AML-193 (cell line): ENCODE results near the gene AMFR.

Experiments used
- DNase-seq, 2 experiments: peaks; one replicate each; lab custom pipeline; 2025; lab: John Stamatoyannopoulos, UW

Gene AMFR

DNA sequence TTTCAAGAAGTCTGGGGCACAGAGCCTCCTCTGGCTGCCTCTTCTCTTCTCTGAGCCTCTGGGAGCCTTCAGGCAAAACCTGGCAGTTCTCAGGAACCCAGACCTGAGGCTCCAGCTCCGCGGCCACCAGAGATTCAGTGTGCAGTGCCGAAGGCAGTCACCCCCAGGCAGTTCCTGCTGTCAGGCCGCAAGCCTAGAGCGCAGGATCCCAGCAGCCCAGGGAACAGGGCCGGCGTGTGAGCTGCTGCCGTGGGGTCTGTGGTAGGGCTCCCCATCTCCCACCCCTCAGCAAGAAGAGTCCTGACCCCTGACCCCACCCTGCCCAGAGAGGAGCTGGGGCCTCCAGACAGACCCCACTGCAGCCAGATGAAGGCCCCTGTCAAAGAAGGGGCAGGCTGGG, 78.2 kb downstream of the AMFR start:
- no peak for DNase-seq

DNA sequence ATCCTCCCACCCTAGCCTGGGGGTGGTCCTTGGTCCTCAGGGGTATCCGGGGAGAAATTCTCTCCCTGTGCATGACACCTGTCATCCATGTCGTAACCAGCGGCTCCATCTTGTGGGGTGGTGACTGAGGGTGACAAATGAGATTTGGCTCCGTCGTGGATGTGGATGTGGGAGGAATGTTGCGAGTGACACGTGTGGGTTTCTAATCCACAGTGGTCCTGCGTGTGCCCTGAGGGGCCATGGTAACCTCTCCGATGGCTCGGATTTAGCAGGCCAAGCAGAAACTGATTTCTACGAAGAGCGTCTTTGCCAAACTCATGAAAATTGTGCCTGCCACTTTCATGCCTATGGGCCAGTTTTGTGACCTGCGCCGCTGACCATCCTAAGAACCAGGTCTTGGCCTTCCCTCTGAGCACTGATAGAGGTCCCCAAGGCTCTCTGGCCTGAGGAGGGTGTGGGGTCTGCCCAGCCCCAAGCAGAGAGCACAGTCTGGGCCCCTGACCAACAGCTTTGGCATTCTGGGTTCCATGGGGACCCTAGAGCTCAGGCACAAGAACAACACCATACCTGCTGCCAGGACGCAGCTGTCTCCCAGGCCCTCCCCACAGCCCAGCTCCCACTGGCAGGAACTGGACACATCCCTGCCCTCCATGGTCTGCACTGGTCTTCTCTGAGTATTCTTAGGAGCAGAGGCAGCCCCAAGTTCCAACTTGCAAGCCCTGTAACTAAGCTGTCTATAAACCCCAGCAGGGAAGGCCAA, 79.0 kb downstream of the AMFR start:
- no peak for DNase-seq

DNA sequence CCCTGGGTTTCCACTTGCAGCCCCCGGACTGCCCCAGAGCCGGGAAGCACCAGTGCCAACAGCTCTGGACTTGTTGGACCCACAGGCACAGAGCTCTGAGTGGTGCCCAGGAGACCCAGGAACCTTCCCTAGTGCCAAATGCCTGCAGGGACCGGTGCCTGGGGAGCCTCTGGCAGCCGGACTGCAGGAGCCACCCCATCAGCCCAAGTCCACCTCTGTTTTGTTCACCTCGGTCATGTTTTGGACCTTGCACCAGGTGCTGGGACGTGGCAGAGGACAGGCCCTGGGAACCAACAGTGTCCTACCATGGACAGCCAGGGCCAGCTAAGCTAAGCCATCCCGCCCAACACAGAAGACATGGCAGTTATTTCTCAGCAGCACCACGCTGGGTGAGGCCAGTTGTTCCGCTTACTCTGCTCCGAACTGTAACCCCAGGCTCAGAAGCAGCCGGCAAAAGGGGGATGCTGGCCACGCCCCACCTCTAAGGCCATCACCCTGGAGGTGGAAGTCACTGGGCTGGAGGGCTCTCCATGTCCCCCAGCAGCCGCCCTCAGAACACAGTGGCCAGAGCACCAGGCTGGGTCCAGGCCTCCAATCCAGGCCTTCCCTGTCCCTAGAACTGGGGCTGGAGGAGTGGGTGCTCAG, 79.8 kb downstream of the AMFR start:
- DNase-seq, result no peak

DNA sequence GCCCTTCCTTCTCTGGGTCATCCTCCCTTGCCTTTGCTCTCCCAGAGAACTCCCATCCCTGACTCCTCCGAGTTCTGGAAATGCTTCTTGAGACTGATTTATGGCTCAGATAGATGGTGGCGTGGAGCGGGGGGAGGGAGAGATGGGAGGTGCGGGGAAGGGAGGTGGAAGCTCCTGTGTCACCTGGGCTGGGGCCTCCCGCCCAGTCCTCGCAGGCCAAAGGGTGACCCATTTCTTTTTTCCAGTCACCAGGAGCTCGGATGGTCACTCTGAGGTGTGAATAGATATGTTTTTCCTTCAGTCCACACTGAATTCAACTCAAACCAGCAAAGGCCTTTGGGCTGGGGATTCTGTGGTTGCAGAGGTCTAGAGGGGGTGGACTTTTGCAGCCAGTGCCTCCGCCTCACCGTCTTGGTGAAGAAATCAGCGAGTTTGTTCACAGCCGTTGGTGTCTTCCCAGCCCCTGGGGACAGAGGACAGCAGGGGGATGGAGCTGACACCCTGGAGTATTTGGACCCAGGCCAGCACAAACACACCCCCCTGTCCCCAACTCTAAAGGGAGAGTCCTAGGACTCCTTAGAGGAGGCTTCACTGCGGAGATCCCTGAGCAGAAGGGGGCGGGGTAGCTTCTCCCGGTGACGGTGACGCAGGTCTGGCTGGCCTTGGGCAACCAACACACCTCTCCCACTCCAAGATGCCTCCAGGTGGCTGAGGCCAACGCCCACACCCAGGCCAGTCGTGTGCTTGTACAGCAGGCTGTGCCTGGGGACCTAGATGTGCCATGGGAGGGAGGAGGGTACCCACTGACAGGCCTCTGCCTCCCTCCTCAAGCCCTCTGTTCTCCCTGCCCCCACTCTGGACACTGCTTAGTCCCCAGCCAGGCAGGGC, 80.6 kb downstream of the AMFR start:
- no peak for DNase-seq

DNA sequence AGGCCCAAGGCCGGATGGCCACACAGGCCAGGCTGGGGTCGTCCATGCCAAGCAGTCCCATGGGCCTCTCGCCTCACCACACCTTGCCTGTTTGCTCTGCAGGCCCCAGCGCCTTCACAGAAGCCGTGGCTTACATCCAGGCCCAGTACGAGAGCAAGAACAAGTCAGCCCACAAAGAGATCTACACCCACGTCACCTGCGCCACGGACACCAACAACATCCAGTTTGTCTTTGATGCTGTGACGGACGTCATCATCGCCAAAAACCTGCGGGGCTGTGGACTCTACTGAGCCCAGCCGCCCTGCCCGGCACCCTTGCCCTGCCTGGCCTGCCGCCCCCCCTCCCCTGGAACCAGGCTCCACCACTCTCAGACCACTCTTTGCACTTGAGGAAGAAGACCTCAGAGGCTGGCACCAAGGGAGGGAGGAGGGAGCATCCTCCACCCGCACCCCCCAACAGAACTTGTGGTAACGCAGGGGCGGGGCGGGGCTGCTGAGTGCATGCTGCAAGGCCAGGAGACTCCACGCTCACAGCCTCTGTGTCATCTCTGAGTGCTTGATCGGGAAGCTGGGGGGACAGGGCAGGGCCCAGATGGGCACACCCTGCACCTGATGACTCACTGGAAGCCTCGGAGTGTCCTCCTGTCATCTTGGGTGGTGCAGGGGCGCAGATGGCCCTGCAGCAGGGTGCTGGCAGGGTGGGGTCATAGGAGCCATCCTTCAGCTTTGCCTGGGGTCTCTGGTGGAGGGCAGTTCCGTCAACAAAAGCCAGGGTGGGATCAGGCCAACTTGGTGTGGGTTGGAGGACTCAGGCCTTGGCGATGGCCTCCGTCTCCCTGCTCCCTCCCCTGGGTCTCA, 81.5 kb downstream of the AMFR start:
- DNase-seq, result no peak

DNA sequence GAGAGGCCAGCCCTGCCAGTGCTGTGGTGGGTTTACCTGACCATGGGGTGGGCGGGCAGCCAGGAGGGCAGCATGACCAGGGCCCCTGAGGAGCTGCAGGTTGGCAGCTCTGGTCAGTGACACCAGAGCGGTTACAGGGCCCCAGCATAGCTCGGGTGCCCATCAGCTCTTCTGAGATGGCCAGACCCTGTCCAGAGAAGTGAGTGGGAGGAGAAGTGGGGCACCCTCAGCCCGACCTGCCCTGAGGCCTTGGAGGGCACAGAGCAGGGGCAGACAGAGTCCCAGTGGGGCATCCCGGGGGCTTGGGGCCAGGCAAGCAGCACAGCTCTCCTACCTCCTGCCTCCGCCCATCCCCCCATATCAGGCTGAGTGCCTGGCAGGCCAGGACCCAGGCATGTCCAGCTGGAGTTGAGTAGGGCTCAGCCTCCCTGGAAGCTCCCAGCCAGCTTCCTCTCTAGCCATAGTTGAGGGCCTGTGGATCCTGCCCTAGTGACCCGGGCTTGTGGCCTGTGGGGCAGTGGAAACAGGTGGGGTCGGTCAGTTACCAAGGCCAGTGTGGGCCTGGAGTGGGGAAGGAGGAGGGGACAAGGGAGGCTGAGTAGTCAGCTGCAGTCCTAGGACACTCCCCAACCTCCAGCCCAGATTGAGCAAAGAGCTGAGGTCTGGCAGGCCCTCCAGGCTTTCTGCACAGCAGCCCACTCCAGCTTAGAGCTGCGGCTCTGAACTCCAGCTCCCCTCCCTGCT, 83.5 kb downstream of the AMFR start:
- DNase-seq, result no peak

DNA sequence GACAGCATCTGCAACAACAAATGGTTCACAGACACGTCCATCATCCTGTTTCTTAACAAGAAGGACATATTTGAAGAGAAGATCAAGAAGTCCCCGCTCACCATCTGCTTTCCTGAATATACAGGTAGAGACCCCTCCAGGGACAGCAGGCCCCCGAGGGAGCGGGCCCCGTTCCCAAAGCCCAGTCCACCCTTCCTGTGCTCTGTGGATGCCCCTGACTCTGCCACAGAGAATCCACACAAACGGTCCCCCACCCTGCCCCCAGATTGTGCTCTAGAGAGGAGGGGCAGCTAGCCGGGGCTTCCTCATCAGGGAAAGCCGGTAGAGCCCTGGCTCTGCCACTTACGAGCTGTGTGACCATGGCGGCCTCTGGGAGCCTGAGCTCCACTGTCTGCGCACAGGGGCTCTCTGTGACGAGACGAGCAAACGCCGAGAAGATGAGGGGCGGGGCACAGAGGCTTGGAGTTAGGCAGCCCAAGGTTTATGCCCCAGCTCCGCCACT, 84.4 kb downstream of the AMFR start:
- DNase-seq, result no peak

DNA sequence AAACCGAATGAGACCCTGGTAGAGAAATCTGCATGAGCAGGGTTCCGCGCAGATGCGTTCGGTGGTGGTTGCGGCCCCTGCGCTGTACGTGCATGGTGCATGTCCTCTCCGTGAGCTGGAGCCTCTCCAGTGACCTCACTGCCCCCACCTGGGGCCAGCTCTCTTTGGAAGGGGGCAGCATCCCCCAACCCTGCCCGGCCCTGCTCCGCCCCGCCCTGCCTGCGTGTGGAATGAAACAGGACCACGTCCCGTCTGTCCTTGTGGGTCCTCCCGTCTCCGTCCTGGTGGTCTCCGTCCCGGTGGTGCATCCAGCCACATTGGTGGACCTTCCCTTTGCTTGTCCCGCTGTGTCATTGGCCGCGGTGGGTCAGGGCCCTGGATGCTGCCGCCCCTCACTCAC, 84.9 kb downstream of the AMFR start:
- DNase-seq, result no peak

DNA sequence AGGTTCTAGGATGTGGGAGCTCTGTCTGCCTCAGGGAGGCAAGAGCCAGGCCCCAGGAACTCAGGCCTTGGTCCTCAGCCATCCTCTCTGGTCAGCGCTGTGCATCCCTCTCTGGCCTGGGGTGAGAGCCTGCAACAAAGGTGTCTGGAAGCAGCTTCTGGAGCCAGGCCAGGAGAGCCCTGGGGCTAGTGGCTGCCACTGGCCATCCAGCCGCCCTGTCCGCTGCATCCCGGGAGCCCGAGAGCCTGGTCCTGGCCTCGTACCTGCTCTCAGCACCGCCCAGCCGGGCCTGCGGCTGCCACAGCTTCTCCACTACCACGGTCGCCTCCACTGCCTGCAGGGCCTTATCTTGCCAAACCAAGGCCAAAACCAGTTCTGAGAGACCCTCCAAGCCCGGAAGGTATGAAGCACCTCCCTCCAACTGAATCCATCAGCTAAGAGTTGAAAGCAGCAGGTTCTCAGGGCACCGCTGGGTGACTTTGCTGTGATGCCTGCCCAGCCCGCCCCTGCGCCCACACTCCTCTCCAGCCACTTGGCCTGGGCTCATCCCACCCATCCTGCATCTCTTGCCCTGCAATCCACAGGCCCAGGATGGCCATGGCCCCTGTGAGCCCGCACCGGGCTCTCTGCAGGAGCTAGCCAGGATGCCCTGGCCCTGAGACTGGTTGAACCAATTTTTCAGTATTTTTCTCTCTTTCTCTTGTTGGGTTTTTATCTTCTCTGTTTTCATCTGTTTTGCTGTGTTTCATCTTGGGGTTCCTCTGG, 85.7 kb downstream of the AMFR start:
- DNase-seq, result no peak

DNA sequence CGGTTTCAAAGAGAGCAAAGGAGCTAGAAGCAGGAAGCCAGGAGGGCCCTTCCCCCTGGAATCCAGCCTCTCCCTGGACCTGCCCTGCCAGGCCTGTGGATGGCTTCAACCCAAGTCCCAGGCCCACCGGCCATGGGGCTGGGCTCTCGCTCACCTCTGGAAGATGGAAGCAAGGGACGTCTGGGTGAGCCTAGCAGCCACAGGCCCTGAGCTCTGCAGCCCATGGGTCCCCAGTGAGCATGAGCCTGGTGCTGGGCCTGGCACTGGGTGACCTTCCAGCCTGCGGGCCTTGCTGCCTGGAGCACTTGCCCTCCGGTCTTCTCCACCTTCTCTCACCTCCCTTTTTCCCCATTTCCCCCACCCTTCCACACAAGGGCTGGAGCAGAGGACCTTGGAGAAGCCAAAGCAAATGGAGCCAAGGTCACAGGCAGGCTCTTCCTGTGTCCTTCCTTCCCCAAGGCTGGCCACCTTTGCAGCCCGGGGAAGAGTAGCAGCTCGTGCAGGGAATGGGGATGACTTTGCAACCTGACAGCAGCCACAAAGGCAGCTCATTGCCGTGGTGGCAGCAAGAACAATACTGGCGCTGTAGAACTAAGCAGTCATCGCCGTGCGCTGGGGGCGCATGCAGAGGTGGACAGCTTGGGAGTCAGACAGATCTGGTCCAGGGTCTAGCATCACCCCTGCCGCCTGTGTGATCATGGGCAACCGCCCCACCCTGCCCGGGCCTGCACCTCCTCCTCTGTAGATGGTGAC, 86.6 kb downstream of the AMFR start:
- DNase-seq, result no peak

DNA sequence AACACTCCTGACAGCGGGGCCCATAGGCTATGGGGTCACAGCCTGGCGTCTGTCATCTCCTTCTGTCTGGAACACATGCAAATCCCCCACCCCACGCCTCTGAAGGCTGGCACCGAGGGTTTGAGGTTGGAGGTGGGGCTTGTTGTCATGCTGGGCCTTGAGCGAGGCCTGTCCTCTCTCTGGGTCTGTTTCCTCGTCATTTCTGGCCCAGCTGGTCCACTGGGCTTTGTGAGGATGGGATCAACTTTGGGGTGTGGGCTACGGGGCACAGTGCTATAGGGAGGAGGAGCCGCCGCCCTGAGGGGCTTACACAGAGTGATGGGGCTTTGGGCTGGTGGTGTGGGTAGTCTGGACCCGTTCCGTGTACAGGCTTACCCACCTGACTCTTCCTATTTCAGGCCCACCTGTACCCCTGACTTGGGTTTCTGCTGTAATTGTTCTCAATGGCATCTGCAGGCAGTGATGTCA, 87.5 kb downstream of the AMFR start:
- DNase-seq, result no peak

DNA sequence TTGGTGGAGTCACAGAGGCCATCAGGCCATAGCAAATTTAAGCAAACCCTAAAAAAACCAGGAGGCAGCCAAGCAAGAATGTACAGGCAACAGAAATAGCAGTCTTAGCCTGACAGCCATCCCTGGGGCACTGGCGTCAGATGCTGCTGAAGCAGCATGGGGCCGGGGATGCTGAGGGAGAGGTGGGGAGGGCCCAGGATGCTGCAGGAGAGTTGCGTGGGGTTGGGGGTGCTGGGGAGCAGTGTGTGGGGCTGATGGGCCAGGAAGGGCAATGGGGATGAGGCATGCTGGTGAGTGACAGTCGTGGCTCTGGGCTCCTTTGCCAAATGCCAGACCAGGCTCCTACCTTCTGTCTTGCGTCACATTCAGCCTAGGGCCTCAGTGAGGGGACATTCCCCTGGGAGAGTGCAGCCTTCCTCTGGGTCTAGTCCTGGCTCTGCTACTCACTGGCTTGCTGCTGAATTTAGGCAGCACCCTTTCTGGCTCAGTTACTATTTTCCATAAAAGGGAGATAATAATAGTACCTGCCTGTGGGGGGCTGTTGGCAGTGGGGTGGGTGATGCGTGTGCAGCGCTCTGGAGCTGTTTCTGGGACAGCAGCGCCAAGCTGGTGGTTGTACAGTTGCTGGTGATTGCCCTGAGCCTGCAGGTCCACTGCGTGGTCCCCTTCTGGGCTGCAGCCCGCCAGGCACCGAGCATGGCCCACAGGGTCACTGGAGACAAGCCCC, 88.1 kb downstream of the AMFR start:
- DNase-seq, result no peak

DNA sequence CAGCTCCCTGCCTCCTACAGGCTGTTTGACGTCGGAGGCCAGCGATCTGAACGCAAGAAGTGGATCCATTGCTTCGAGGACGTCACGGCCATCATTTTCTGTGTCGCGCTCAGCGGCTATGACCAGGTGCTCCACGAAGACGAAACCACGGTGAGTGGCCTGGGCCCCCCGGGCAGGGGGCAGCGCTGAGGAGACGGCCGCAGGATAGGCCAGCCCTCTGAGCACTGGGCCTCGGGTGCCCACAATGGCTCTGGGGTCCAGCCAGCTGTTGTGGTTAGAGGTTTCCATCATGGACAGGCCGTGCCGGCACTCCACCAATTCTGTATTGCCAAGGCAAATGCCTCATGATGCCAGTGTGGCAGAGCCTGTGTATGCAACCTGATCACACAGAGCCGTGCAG, 88.6 kb downstream of the AMFR start:
- DNase-seq, result no peak

DNA sequence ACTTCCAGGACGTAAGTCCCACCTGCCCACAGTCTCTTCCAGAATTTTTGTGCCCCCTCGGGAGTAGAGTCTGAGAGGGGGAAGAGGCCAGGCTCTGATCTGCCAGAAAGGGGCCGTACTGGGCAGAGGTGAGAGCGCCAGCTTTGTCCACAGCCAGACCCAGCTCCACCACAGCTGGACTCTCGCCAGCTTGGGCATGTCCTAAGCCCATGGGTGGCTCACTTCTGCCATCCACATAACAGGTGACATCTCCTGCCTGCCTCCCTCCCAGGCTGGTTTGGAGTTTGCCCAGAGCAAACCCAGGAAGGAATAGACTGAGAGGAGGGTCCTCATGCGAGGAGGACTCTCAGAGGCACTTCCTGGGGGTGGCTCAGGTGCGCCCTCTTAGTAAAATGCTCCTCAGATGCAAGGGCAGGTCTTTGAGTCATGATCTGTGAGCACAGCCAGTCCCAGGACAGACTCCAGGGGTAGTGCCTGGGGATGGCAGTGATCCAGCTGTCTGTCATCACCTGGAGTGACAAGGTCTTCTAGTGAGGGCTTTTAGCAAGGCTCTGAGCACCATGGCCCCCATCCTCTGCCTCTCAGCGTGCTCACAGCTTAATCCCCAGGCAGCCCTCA, 89.2 kb downstream of the AMFR start:
- no peak for DNase-seq

DNA sequence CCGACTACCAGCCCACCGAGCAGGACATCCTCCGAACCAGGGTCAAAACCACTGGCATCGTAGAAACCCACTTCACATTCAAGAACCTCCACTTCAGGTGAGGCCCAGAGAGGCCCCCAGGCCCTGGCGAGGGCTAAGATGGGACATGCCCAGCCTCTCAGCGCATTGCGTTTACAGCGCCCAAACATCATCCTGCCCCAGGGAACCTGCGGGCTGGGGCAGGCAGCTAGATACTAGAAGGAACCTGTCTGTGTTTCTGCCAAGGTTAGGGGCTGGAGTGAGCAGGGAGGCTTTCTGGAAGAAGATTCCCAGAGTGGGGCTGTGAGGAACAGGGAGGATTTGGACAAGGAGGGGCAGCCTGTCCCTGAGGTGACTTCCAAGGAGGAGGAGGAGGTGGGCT, 90.6 kb downstream of the AMFR start:
- no peak for DNase-seq

DNA sequence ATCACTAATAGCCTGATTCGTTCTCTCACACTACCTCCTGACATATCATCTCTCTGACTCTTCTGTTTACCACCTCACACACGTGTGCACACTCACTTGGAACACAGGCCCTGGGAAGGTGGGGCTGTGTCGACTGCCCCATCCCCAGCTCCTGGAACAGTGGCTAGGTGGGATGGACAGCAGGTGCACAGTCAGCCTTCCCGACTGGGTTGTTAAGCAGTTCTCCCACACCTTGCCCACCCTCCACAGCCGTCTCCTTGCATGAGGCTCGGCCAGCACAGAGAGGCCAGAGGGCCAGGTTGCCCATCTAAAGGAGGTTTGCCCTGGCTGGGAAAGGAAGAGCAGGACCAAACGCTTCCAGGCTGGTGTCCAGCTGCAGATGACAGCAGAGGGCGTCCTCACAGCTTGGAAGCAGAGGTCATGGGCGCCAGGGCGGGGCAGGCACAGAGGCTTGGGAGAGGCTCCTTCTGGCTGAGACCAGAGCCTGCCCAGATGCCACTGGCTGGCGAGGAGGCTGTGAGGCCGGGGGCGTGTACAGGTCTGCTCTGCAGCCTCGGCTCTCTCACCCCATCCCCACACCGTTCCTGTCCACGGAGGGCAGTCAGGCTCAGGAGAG, 92.8 kb downstream of the AMFR start:
- peak; percentile 28 to 29 for DNase-seq

DNA sequence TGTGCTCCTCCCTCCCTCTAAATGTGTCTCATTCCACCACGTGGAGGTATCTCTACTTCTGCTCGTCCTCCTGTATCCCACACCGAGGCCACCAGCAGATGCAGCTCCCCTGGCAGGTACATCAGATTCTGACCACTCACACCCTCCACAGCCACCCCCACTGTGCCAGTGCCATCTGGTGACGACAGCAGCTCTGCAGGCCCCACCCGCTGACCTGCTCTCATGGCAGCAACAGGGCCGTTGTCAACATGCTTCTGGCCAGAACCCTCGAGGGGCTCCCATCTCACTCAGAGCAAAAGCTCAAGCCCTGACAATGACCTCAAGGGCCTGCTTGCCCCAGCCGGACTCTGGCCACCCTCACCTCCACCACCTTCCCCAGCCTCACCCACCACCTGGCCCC, 93.4 kb downstream of the AMFR start:
- DNase-seq, result no peak

DNA sequence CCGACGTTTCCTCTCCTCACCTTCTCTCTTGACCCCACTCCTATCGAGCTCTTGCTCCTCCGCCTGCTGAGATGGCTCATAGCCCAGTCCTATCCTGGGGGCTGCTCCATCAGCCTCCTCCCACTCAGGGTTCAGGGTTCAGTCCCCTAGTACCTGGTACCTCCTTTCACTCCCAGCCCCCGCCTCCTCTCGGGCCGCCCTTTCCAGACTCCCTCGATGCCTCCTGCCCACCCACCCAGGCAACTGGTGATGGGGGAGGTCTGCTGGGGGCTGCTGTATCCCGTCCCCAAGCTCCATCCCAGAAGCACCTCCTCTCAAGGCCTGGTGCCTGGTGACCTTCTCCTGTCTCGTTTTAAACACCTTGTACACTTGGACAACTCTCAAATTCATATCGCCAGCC, 93.9 kb downstream of the AMFR start:
- DNase-seq, result no peak
